ENCODE measurements around the gene CLCN7. TPM values are rescaled to one million over a fixed set of nuclear protein-coding genes. Genes with fewer than 3 reads are reported as not detected.

Gene CLCN7
- total RNA-seq, 1 donor from 2014 or later = 98.1 TPM

DNA sequence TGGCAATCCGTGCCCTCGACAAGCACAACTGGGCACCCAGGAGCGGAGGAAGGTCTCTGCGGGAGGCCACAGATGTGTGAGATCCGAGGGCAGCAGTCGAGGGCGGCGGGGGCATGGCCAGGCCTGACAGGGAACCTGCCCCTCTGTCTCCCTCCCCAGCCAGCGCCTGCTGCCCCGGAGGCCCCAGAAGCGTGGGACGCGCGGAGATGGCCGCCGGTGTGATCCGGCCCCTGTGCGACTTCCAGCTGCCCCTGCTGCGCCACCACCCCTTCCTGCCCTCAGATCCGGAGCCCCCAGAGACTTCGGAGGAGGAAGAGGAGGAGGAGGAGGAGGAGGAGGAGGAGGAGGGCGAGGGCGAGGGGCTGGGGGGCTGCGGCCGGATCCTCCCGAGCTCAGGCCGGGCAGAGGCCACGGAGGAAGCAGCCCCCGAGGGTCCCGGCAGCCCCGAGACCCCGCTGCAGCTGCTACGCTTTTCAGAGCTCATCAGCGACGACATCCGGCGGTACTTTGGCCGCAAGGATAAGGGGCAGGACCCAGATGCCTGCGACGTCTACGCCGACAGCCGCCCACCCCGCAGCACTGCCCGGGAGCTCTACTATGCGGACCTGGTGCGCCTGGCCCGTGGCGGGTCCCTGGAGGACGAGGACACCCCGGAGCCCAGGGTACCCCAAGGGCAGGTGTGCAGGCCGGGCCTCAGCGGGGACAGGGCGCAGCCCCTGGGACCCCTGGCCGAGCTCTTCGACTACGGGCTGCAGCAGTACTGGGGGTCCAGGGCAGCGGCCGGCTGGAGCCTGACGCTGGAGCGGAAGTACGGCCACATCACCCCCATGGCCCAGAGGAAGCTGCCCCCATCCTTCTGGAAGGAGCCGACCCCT is 42.2 kb downstream of the CLCN7 start:
- TF ChIP-seq, protein P1, sequence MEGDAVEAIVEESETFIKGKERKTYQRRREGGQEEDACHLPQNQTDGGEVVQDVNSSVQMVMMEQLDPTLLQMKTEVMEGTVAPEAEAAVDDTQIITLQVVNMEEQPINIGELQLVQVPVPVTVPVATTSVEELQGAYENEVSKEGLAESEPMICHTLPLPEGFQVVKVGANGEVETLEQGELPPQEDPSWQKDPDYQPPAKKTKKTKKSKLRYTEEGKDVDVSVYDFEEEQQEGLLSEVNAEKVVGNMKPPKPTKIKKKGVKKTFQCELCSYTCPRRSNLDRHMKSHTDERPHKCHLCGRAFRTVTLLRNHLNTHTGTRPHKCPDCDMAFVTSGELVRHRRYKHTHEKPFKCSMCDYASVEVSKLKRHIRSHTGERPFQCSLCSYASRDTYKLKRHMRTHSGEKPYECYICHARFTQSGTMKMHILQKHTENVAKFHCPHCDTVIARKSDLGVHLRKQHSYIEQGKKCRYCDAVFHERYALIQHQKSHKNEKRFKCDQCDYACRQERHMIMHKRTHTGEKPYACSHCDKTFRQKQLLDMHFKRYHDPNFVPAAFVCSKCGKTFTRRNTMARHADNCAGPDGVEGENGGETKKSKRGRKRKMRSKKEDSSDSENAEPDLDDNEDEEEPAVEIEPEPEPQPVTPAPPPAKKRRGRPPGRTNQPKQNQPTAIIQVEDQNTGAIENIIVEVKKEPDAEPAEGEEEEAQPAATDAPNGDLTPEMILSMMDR (conservative IDR thresholded peaks at IDR 0.05) = no peak
- DNase-seq (ENCODE audit: extremely low spot score, unreplicated experiment) = no peak
- no peaks in the 10 kb centered on the region for H3K4me1 Mint-ChIP-seq (ENCODE audit: unreplicated experiment)
- no peaks in the 10 kb centered on the region for H3K9me3 Mint-ChIP-seq
- H3K36me3 Mint-ChIP-seq = no peaks in the 10 kb centered on the region
- H3K4me3 Mint-ChIP-seq = no peak overlapping the region
- H3K27me3 Mint-ChIP-seq = no peaks in the 10 kb centered on the region
- no peak overlapping the region for H3K27ac Mint-ChIP-seq

DNA sequence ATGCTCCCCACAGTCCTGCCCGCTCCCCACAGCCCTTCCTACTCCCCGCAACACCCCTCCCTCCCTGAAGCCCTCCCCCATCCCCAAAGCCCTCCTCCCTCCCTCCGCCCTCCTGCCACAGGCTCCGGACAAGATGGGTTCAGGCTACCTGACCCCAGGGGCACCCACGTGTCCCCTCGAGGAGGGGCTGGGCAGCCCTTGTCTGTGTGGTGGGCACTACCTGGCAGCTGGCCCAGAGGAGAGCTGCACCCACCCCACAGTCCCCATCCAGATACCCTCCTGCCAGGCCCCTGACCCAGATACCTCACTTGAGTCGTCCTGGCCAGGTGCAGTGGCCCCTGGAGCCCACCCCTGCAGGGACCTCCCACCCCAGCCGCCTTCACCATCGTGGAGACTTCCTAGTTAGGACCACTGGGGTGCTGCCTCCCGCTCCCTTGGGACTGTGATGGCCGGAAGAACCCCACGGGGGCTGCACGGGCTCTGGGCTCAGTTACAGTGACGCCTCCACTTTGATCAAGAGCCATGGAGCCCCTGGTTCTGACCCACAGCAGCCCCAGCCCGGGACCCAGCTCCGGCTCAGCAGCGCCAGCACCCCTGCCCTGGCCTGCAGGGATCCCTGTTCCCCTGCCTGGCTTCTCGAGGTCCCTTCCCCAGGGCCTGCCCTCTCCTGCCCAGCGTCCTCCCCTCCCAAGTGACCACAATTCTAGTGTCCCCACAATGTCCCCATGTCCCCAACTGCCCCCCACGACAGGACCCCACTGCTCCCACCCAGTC is 43.1 kb downstream of the CLCN7 start:
- Mint-ChIP-seq H3K27ac (no peak overlapping the region), H3K9me3 (no peaks in the 10 kb centered on the region), H3K4me3 (no peak overlapping the region), H3K36me3 (no peaks in the 10 kb centered on the region), H3K4me1 (ENCODE audit: unreplicated experiment) (no peaks in the 10 kb centered on the region), H3K27me3 (no peaks in the 10 kb centered on the region)
- no peak for DNase-seq (ENCODE audit: extremely low spot score, unreplicated experiment)
- TF ChIP-seq, protein P1 (conservative IDR thresholded peaks at IDR 0.05) = no peak

DNA sequence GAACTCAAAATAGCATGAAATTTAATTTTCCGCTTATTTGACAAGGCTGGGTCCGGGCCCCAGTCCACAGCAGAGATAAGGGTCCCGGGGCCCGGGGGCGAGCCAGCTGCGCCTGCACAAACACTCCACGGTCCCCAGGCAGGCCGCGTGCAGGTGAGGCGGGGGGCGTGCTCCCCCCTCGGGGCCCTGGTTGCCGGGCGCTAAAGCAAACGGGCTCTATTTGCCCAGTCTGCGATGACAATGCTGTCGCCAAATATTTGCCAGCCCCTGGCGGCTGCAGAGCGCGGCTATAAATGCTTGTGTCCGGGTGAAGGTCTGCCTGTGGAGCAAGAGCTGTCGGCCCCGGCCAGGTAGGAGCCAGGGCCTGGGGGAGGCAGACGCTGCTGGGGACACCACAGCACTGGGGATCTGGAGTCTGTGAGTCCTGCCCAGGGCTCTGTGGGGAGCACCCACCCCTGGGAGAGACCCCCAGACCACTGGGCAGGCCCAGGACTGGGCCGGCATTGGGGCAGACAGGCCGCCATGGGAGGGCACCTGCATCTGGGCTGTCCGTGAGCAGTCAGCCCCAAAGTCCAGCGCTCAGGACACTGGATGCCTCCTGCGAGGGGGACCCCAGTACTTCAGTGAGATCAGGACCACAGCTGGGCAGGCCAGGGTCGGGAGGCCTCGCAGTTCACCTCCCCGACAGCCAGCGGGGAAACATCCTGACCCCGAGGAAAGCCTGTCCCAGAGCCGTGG is 43.9 kb downstream of the CLCN7 start, which contains the start of gene PERCC1:
Gene PERCC1 (plus strand): TSS at position 320 of the 738 bp plus-strand sequence. CDS start 1,516 bp downstream, outside the sequence.
- Mint-ChIP-seq H3K4me1 (ENCODE audit: unreplicated experiment) (no peaks in the 10 kb centered on the region), H3K27ac (no peak within 1 kb of the TSS), H3K36me3 (no peaks in the 10 kb centered on the region), H3K27me3 (no peaks in the 10 kb centered on the region), H3K9me3 (no peaks in the 10 kb centered on the region), H3K4me3 (no peak within 1 kb of the TSS)
- TF ChIP-seq, protein P1 (conservative IDR thresholded peaks at IDR 0.05) = peak; percentile 55
- no peak for DNase-seq (ENCODE audit: extremely low spot score, unreplicated experiment)

DNA sequence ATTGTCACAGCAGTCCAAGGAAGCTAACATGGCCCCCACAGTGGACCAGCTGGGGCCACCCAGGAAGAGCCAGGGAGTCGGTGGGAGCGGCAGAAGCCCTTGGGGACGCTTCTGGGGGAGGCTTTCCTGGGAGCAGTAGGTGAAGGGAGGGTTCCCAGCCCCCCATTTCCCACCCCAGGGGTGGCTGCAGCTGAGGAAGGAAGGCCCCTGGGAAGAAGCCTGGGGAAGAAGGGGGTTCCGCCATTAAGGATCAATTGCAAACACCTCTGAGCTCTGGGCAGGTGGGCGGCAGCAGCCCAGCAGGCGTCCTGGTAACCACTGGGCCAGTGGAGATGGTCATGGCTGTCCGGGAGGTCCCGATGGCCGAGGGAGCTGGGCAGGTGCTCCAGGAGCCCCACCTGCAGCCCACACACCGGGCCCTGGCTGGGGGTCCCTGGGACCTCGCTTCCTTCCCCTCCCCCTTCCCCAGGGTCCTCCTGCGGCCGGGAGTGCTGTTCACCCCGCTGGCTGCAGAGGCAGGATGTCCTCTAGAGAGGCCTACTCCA is 44.5 kb downstream of the CLCN7 start:
- Mint-ChIP-seq H3K9me3 (no peaks in the 10 kb centered on the region), H3K4me3 (no peak overlapping the region), H3K27me3 (no peaks in the 10 kb centered on the region), H3K36me3 (no peaks in the 10 kb centered on the region), H3K4me1 (ENCODE audit: unreplicated experiment) (no peaks in the 10 kb centered on the region), H3K27ac (no peak overlapping the region)
- TF ChIP-seq, protein P1 (conservative IDR thresholded peaks at IDR 0.05) = no peak
- DNase-seq (ENCODE audit: extremely low spot score, unreplicated experiment) = no peak

DNA sequence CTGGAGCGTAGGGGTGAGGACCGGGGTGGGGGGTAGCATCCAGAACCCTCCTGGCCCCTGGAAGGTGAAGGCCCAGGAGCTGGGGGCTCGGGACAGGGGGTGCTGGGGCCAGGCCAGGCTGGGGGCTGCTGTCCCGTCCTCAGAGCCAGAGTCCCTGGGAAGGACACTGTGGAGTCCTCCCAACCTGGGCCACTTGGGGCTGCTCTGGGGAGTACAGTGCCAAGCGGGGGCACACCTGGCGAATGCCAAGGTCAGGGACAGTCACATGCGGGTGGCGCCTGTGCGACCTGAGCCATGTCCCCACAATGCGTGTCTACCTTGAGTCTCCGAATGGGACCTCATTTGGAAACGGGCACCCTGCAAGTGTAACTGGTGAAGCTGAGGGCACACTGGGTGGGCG is 45.2 kb downstream of the CLCN7 start:
- no peak overlapping the region for H3K27ac Mint-ChIP-seq

More for the DNA sequence above, 45.2 kb downstream of the CLCN7 start:
- Mint-ChIP-seq H3K27me3 (no peaks in the 10 kb centered on the region), H3K36me3 (no peaks in the 10 kb centered on the region), H3K4me3 (no peak overlapping the region), H3K9me3 (no peaks in the 10 kb centered on the region), H3K4me1 (ENCODE audit: unreplicated experiment) (no peaks in the 10 kb centered on the region)
- no peak for DNase-seq (ENCODE audit: extremely low spot score, unreplicated experiment)
- TF ChIP-seq, protein P1 (conservative IDR thresholded peaks at IDR 0.05) = no peak
